ENCODE results near the gene GLYATL1B.
A peak's percentile ranks its signal among the peaks of the same experiment; 100 is the strongest.
"Not testable (repeated sequence)": the region's sequence is repeated elsewhere in the genome, so short reads cannot be mapped to it uniquely, and the experiment has no call there.

GLYATL1B gene

GRCh38 chr11:59095972-59096575, 10.0 kb downstream of the GLYATL1B start:
- not testable (repeated sequence) for DNase-seq (ENCODE audit: low read depth in 2 of 2)

GRCh38 chr11:59097113-59097708, 11.1 kb downstream of the GLYATL1B start:
- peak; percentile 18 to 45 for DNase-seq (ENCODE audit: low read depth in 2 of 2)

GRCh38 chr11:59097938-59098337, 11.8 kb downstream of the GLYATL1B start:
- not testable (repeated sequence) for DNase-seq (ENCODE audit: low read depth in 2 of 2)

GRCh38 chr11:59102259-59102765, 16.2 kb downstream of the GLYATL1B start:
- peak in 1 of 2 donors; percentile 17 for DNase-seq (ENCODE audit: low read depth in 2 of 2)

GRCh38 chr11:59106363-59107336, 20.5 kb downstream of the GLYATL1B start, which contains the start of gene FAM111B:
Gene FAM111B (plus strand): TSS chr11:59107237. CDS start chr11:59109626, 2,389 bp downstream.
- peak in 1 of 2 donors; percentile 24 for DNase-seq (ENCODE audit: low read depth in 2 of 2)

- DNase-seq (ENCODE audit: low read depth in 2 of 2), result not testable (repeated sequence)
Observed at GRCh38 chr11:59107721-59108120, 21.6 kb downstream of the GLYATL1B start.

GRCh38 chr11:59112494-59112893, 26.4 kb downstream of the GLYATL1B start:
- no peak for DNase-seq (ENCODE audit: low read depth in 2 of 2)

- no peak for DNase-seq (ENCODE audit: low read depth in 2 of 2)
Observed at GRCh38 chr11:59114344-59114743, 28.2 kb downstream of the GLYATL1B start.

- no peak for DNase-seq (ENCODE audit: low read depth in 2 of 2)
Observed at GRCh38 chr11:59115553-59115952, 29.4 kb downstream of the GLYATL1B start.

GRCh38 chr11:59117774-59118173, 31.7 kb downstream of the GLYATL1B start:
- no peak for DNase-seq (ENCODE audit: low read depth in 2 of 2)

GRCh38 chr11:59119826-59120225, 33.7 kb downstream of the GLYATL1B start:
- DNase-seq (ENCODE audit: low read depth in 2 of 2), result no peak

- peak; percentile 73 to 74 for DNase-seq (ENCODE audit: low read depth in 2 of 2)
Observed at GRCh38 chr11:59135648-59136461, 49.7 kb downstream of the GLYATL1B start.

- not testable (repeated sequence) for DNase-seq (ENCODE audit: low read depth in 2 of 2)
Observed at GRCh38 chr11:59136551-59136950, 50.4 kb downstream of the GLYATL1B start.

- DNase-seq (ENCODE audit: low read depth in 2 of 2), result no peak
Observed at GRCh38 chr11:59137190-59137589, 51.1 kb downstream of the GLYATL1B start.

GRCh38 chr11:59138643-59139042, 52.5 kb downstream of the GLYATL1B start:
- DNase-seq (ENCODE audit: low read depth in 2 of 2), result no peak

GRCh38 chr11:59141191-59141590, 55.1 kb downstream of the GLYATL1B start:
- no peak for DNase-seq (ENCODE audit: low read depth in 2 of 2)

GRCh38 chr11:59141673-59142460, 55.8 kb downstream of the GLYATL1B start:
- DNase-seq (ENCODE audit: low read depth in 2 of 2), result no peak

- peak; percentile 74 to 78 for DNase-seq (ENCODE audit: low read depth in 2 of 2)
Observed at GRCh38 chr11:59142530-59143507, 56.7 kb downstream of the GLYATL1B start, which contains the start of gene FAM111A. Gene FAM111A (plus strand): TSS chr11:59142856. CDS start chr11:59148873, 6,017 bp downstream.

- DNase-seq (ENCODE audit: low read depth in 2 of 2), result no peak
Observed at GRCh38 chr11:59144096-59144495, 58.0 kb downstream of the GLYATL1B start.

Data from stimulated activated CD8-positive, alpha-beta memory T cell treated with anti-CD3 and anti-CD28 coated beads, Interleukin-7, amount 100 ng/mL, for 4 hours (primary cell).